Astrocyte of the cerebellum (primary cell): ENCODE results near the gene JARID2.

Experiments used
- DNase-seq: peaks from one replicate; pipeline ENCODE4 v3.0.0-alpha.2; 2011; ENCODE audit warnings: low read depth
- H3K4me3 ChIP-seq: 2 replicates; pipeline ENCODE4 v1.5.1; 2011; ENCODE audit warnings: mild to moderate bottlenecking, low read depth, low read length, moderate library complexity
- in situ Hi-C: cut with HindIII; loops from 2 replicates; pipeline ENCODE4 v1.10.0; 2017; ENCODE audit warnings: low sequenced_read_pairs
- TF ChIP-seq, protein P1 (sequence below): IDR thresholded peaks from 2 replicates; pipeline ENCODE4 v1.5.1; 2012; ENCODE audit warnings: low read length, low read depth, moderate library complexity, mild to moderate bottlenecking; ENCODE audit errors: missing control alignments

JARID2 gene

DNA sequence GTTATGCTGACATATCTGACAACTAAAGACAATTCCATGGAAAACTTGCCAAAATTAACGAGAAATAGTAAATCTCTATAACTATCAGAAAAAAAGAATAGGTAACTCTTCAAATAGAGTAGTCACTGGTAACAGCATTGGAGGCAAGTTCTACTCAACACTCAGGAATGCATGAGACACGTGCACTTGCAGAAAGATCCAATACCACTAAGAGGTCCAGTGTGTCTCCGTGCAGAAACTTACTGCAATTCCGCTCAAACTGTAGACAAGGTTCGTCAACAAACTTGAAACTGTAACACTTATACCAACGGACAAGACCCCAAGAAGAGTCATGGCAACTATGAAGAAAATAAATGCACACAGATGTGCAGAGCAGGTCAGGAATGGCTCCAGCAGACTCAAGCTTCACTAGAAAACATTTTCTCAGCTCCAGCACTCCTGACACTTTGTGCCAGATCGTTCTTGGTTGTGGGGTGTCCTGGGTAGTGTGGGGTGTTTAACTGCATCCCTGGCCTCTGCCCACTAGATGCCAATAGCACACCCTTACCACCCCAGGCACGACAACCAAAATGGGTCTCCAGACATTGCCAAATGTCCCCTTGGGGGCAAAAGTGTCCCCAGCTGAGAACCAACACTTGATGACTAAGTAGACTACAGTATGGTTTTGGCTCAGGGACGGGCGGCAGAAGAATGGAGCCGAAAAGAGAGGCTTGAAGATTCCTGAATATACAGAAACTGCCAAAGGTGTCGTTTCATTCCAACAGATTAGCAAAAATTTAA lies 282.2 kb downstream of the JARID2 start:
- no peak for DNase-seq
- in situ Hi-C loops = no loop called here
- no peak overlapping the region for H3K4me3 ChIP-seq
- TF ChIP-seq, protein P1, sequence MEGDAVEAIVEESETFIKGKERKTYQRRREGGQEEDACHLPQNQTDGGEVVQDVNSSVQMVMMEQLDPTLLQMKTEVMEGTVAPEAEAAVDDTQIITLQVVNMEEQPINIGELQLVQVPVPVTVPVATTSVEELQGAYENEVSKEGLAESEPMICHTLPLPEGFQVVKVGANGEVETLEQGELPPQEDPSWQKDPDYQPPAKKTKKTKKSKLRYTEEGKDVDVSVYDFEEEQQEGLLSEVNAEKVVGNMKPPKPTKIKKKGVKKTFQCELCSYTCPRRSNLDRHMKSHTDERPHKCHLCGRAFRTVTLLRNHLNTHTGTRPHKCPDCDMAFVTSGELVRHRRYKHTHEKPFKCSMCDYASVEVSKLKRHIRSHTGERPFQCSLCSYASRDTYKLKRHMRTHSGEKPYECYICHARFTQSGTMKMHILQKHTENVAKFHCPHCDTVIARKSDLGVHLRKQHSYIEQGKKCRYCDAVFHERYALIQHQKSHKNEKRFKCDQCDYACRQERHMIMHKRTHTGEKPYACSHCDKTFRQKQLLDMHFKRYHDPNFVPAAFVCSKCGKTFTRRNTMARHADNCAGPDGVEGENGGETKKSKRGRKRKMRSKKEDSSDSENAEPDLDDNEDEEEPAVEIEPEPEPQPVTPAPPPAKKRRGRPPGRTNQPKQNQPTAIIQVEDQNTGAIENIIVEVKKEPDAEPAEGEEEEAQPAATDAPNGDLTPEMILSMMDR = no peak

DNA sequence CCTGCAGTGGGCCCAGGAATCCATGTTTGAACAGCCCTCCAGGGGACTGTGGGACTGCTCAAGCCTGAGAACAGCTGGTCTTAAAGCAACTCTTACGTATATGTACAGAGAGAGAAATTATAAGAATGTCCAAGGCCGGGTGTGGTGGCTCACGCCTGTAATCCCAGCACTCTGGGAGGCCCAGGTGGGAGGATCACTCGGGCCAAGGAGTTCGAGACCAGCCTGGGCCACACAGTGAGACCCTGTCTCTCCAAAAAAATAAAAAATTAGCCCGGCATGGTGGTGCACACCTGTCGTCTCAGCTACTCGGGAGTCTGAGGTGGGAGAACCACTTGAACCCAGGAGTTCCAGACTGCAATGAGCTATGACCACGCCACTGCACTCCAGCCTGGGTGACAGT lies 283.0 kb downstream of the JARID2 start:
- H3K4me3 ChIP-seq = no peak overlapping the region
- in situ Hi-C loops = no loop called here
- TF ChIP-seq, protein P1 = no peak
- DNase-seq = no peak

DNA sequence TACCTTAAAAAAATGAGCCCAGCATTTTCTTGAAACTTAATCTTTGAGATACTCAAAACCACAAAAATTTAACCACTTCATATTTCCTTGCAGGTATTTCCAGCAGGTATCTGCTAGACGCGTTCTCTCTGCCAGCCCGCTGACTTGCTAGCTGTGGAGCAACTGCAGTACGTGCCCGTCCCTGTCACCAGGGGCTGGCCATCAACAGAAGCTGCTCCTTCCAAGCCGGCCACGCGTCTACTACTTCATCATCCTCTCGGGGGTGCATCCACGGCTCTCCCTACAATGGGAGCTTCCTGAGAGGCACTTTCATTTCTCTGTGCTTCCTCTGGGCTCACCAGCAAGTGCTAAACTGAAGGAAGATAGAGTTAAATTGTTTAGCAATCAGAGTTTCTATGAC lies 284.5 kb downstream of the JARID2 start:
- TF ChIP-seq, protein P1 = no peak
- in situ Hi-C loops = no loop called here
- no peak for DNase-seq
- no peak overlapping the region for H3K4me3 ChIP-seq

DNA sequence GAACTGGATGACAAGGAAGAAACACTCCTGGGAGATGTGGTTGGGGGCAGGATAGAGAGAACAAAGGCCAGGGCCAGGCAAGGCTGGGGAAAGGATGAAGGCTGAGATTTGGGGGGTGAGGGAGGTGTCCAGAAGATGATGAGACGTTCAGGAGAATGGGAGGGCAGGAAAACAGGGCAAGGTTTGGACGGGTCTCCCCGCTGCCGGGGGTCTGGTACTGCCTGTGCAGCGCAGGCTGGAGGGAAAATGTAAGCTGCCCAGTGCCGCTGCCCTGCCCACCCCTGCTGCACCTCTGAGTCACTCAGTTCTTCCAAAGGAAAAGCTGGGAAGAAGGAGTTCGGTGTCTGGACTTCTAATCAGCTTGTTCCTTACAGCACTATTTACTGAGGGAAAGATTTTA lies 286.1 kb downstream of the JARID2 start:
- TF ChIP-seq, protein P1 = no peak
- H3K4me3 ChIP-seq = no peak overlapping the region
- DNase-seq = no peak
- in situ Hi-C loops = no loop called here

DNA sequence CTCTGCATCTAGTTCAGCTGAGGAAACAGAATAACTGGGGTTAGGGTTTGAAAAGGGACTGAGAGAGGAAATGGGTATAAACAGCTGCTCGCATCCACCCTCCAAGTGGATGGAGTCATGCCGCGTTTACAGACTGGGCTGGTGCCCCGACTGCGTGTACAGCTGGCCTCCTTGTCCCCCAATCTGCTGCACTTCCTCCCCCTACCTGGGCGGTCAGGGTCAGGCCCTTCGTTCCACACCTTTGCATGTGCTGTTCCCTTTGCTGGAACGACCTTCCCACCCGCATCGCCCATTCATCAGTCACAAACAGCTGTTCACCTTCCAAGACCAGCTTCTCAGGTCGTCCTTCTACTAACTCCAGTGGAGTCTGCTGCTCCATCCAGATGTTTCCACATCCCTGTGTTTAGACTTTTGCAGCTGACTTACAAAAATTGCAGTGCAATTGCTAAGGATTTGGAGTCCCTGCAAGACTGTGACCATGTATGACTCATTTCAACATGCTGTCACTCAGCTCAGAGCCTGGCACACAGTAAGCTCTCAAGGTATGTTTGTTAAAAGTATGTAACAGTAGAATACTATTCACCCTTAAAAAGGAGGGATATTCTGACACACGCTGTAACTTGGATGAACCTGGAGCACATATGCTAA lies 287.6 kb downstream of the JARID2 start:
- H3K4me3 ChIP-seq = no peak overlapping the region
- DNase-seq = no peak
- in situ Hi-C loops = no loop called here
- TF ChIP-seq, protein P1 = no peak

DNA sequence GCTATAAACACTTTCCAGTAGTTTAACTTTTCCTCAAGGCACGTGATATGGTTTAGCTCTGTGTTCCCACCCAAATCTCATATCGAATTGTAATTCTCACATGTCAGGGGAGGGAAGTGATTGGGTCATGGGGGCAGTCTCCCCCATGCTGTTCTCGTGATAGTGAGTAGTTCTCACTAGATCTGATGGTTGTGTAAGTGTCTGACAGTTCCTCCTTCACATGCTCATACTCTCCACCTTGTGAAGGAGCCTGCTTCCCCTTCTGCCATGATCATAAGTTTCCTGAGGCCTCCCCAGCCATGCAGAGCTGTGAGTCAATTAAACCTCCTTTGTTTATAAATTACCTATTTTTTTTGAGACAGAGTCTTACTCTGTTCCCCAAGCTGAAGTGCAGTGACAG lies 289.1 kb downstream of the JARID2 start:
- in situ Hi-C loops = no loop called here
- H3K4me3 ChIP-seq = no peak overlapping the region
- DNase-seq = no peak
- TF ChIP-seq, protein P1 = no peak
